ENCODE data around the gene PDE2A. TPM values are rescaled to one million over a fixed set of nuclear protein-coding genes. Genes with fewer than 3 reads are reported as not detected.

The PDE2A gene
- total RNA-seq, 1 donor = 1.3 TPM

- no peak for DNase-seq (ENCODE audit: low read depth in 2 of 3, low spot score in 2 of 3)
Measured at GRCh38 chr11:72641522-72642042, 32.6 kb downstream of the PDE2A start.

- no peak for DNase-seq (ENCODE audit: low read depth in 2 of 3, low spot score in 2 of 3)
Measured at GRCh38 chr11:72639502-72640375, 34.5 kb downstream of the PDE2A start.

- DNase-seq (ENCODE audit: low read depth in 2 of 3, low spot score in 2 of 3) = no peak
Measured at GRCh38 chr11:72637926-72638325, 36.3 kb downstream of the PDE2A start.

- no peak for DNase-seq (ENCODE audit: low read depth in 2 of 3, low spot score in 2 of 3)
Measured at GRCh38 chr11:72637198-72637597, 37.0 kb downstream of the PDE2A start.

- no peak for DNase-seq (ENCODE audit: low read depth in 2 of 3, low spot score in 2 of 3)
Measured at GRCh38 chr11:72636376-72636775, 37.8 kb downstream of the PDE2A start.

- no peak for DNase-seq (ENCODE audit: low read depth in 2 of 3, low spot score in 2 of 3)
Measured at GRCh38 chr11:72635933-72636332, 38.3 kb downstream of the PDE2A start.

GRCh38 chr11:72635309-72635915, 38.8 kb downstream of the PDE2A start:
- no peak for DNase-seq (ENCODE audit: low read depth in 2 of 3, low spot score in 2 of 3)

- no peak for DNase-seq (ENCODE audit: low read depth in 2 of 3, low spot score in 2 of 3)
Measured at GRCh38 chr11:72634472-72635095, 39.6 kb downstream of the PDE2A start.

GRCh38 chr11:72634016-72634415, 40.2 kb downstream of the PDE2A start:
- no peak for DNase-seq (ENCODE audit: low read depth in 2 of 3, low spot score in 2 of 3)

GRCh38 chr11:72633068-72633467, 41.2 kb downstream of the PDE2A start:
- no peak for DNase-seq (ENCODE audit: low read depth in 2 of 3, low spot score in 2 of 3)

- DNase-seq (ENCODE audit: low read depth in 2 of 3, low spot score in 2 of 3) = no peak
Measured at GRCh38 chr11:72631806-72632731, 42.2 kb downstream of the PDE2A start.

- no peak for DNase-seq (ENCODE audit: low read depth in 2 of 3, low spot score in 2 of 3)
Measured at GRCh38 chr11:72630104-72630852, 43.9 kb downstream of the PDE2A start.

GRCh38 chr11:72629266-72629665, 45.0 kb downstream of the PDE2A start:
- DNase-seq (ENCODE audit: low read depth in 2 of 3, low spot score in 2 of 3) = no peak

GRCh38 chr11:72627594-72628281, 46.5 kb downstream of the PDE2A start:
- no peak for DNase-seq (ENCODE audit: low read depth in 2 of 3, low spot score in 2 of 3)

- no peak for DNase-seq (ENCODE audit: low read depth in 2 of 3, low spot score in 2 of 3)
Measured at GRCh38 chr11:72626414-72626936, 47.7 kb downstream of the PDE2A start.

GRCh38 chr11:72625691-72626413, 48.4 kb downstream of the PDE2A start:
- DNase-seq (ENCODE audit: low read depth in 2 of 3, low spot score in 2 of 3) = no peak

- DNase-seq (ENCODE audit: low read depth in 2 of 3, low spot score in 2 of 3) = peak in 2 of 3 donors; percentile 65 to 66
Measured at GRCh38 chr11:72624496-72625201, 49.6 kb downstream of the PDE2A start.

GRCh38 chr11:72623052-72623451, 51.2 kb downstream of the PDE2A start:
- no peak for DNase-seq (ENCODE audit: low read depth in 2 of 3, low spot score in 2 of 3)

Data from hematopoietic multipotent progenitor cell (in vitro differentiated cells).